A172 (cell line): Measurements from ENCODE around the gene ZDHHC9. TPM values are rescaled to one million over a fixed set of nuclear protein-coding genes. Genes with fewer than 3 reads are reported as not detected.

Experiments
- DNase-seq: peaks from one replicate; pipeline ENCODE4 v3.0.0-alpha.2; 2015; ENCODE audit warnings: low spot score
- total RNA-seq: library from RNA; depleted of rRNA; stranded (reverse); fragments of >200 nt; shearing (Covaris generic); gene quantifications from 2 replicates; pipeline ENCODE4 v1.2.3, GENCODE V29; 2014

The ZDHHC9 gene
- total RNA-seq, 1 experiment from 2014 or later: 18.8 TPM

DNA sequence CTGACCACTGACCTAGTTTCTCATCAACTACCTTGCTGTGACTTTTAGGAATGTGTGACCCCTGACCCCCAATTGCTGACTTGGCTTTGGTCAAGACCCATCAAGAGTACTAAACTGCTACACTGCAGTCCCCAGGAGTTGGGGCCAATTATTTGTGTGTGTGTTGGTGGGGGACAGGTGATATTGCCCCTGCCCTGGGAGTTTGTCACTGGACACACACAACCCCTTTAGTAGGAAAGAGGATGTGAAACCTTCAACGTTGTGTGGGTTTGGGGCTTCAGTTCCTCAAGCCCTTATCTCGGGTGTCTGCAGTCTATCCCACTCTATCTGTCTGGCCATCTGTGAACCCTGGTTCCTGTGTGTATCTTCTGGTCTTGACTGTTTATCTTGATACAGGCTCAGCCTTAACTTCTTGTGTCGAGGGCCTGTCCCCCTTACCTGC is 57.5 kb downstream of the ZDHHC9 start:
- no peak for DNase-seq

DNA sequence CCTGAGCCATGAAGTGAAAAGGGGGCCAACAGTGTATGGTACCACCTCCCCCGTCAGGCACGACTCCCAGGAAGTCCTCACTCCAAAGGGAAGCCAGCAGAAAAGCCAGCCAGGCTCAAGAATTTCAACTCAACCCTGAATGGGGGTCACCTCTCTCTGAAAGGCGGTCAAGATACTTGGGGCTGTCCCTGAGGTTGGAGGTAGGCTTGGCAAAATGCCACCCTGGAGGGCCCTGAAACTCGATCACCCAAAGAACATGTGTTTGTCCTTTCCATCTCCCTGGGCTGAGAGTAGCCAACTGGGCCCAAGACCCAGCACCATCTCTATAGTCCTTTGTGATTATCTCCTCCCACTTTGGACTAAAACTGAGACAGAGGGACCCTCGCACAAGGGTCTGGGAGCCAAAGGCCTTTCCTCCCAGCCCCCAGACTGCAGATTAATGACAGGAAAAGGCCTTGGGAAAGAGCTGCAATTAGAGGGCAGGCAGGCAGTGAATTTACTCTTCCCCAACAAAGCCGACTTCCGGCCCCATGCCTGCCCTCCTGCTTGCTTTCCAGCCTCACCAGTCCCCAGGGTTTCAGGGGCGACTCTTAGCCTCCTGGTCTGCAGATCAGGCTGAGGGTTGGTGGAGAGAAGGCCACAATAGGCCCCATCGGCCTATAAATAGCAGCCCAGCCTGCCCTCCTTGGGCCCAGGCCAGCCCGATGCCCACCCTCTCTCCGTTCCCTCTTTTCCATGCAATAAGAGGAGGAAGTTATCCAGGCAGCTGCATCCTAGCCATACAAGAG is 58.3 kb downstream of the ZDHHC9 start:
- DNase-seq: no peak

DNA sequence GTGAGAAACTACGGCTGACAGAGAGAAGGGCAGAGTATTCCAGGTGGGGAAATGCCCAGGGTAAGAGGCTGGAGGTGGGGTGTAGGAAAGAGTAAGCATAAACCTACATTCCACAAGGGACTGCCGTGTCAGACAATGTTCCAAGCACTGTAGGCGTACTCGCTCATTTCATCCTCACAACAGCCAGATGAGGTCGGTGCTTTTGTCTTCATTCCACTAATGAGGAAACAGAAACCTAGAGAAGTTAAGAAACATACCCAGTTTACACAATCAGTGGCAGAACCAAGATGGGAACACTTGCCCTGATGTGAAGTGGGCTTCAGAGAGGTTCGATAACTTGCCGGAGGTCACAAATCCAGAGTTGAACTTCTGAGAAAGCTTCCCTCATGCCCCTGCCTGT is 59.3 kb downstream of the ZDHHC9 start:
- DNase-seq: no peak

DNA sequence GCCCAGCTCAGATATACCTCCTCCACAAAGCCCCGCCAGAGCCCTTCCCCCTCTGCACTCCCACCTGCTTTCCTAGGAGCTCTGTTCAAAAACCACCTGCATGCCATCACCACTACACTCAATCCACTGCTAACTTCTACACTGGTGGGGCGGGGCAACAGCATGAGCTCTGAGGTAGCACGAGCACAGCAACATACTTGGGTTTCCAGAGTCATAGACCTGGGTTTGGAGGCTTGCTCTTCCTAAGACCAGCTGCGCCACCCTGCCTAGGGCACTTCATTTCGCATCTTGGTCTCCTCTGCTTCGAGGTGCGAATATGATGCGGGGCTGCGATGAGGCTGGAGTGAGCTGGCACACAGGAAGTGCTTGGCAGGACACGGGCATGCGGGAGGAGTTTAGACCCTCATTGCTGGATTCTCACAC is 60.4 kb downstream of the ZDHHC9 start:
- DNase-seq: no peak

DNA sequence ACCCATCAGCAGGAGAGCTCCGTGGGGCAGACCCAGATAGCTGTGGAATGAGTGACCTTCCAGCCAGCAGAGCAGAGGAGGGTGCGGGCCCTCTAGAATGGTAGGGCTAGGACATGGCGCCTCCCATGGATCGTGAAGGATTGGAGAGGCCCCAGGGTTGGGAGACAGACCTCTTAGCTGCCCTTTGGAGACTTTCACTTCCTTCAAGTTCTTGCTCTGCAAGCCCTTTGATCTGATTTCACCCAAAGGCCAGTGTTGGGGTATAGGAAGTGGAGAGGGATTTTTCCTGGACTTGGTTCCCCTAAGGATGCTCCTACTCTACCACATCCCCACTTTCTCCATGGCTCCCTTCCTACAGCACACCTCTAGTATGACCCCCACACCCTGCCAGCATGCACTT is 61.0 kb downstream of the ZDHHC9 start:
- DNase-seq: no peak

DNA sequence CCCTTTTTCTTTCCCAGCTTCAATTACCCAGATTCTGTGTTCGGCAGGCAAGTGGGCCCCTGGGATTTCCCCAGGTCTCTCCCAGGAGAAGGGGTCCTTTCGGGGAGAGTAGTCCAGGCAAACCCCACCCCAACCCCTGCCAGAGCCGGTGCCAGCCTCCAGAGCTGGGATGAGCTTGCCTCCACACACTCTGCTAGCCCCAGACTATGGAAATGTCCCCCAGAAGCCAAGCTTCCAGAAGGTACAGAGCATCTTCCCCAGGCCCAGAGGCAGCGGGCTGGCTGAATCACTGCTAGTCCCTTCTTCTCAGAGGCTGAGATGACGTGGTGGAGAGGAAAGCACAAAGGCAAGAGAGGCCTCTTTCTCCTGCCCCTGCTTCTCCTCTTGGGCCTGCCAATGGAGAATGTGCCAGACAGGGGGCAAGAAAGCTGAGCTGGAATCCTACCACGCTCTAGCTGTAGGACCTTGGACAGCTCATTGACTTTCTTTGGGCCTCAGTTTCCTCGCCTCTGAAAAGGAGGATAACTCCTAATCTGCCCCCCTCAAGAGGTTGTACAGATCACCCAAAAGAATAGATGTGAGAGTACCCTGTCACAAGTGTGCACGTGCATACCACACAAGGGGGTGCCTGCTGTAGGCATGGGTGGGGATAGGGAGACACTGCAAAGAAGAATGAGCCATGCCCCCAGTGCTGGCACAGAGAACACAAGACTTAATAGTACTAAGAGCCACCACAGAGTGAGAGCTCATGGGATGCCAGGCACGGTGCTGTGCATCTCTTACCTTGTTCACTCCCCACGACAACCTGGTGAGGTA is 61.8 kb downstream of the ZDHHC9 start:
- no peak for DNase-seq

DNA sequence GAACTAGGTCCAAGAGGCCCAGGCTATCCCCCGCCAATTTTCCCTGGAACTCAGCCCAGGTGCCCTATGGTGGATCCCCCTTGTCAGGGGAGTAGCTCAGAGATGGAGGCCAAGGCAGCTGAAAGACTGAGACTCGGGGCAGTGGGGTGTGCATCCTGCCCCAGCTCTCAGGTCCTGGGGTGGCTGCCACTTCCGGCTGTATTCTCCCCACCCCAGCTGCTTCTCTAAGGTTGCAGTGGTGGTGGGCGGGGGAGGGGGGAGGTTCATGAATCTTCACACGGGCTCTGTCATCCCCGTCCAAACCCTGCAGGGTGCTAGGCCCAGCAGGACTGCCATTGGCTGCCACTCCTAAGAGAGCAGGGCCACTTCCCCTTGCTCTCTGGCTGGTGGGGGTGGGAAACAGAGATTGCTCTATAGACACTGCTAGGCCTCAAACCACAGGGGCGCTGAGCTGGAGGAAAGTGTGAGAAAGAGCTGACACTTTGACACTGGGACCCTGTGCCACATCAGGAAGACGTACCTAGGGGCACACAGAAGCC is 62.5 kb downstream of the ZDHHC9 start:
- no peak for DNase-seq

DNA sequence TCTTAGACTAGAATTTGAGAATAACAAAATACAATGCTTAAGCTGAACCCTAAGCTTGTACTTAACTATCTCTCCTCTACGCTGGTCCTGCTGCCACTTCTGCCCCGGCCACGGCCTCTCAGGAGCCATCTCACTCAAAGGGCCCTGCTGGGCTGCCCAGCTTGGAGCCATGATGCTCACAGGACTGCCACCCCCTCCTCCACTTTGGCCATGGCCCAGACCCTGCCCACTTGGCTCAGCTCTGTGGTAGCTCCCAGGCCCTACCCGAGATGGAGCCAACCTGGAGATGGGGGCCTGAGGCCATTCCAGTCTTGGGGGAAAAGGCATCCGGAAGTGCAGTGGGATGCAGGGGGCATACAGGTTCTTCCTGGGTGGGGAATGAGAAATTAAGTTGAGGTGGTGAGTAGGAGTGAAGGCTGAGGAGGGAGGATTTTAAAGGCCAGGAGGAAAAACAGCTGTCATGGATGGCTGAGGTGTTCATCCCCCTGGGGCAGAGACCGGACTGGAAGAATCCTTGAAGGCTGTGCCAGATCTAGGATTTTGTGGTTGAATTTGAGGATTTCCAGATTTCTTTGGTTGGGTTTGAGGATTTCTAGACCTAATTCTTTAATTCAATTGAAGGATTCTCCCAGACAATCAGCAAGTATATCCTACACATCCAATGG is 63.1 kb downstream of the ZDHHC9 start:
- DNase-seq: no peak

DNA sequence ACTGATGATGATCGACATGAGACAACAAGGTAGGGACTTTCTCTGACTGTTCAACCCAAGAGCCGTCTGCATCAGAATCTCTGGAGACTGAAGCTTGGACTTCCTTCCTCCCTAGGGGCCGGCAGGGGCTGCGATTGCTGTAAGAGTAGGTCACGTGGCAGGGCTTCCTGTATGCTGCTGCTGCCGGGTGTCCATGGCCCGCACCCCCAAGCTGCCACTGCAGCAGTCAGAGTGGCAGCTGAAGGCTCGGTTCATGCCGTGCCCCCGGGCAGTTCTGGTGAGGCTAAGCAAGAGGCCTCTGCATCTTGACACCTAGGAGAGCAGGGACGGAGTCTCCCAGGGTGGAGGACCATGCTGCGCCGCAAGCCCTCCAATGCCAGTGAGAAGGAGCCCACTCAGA is 63.9 kb downstream of the ZDHHC9 start, which contains the start of gene SASH3:
Gene SASH3, plus strand, starts transcription at position 203 of the 400 bp plus-strand sequence. Its CDS starts 149 bp downstream, at position 352.
- no peak for DNase-seq

DNA sequence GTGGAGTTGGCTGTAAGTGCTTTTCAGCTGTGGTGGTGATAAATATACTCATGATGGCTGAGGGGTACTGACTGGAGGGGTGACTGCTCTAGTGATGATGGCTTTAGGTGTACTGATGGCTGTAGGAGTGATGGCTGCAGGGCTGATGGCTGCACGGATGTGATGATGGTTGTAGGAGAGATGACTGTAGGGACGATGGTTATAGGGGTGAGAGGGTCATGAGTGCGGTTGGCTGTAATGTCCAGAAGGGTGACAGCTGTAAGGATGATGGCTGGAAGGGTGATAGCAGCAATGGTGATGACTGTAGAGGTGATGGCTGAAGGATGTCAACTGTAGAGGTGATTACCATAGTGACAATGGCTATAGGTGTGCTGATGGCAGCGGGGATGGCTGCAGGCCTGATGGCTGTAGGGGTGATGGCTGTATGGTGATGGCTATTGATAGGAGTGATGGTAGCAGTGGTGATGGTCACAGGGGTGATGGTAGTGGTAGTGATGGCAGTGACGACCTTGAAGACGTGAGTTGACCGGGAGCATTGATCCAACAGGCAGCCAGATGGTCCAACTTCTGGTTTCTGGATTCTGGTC is 64.5 kb downstream of the ZDHHC9 start:
- DNase-seq: no peak

DNA sequence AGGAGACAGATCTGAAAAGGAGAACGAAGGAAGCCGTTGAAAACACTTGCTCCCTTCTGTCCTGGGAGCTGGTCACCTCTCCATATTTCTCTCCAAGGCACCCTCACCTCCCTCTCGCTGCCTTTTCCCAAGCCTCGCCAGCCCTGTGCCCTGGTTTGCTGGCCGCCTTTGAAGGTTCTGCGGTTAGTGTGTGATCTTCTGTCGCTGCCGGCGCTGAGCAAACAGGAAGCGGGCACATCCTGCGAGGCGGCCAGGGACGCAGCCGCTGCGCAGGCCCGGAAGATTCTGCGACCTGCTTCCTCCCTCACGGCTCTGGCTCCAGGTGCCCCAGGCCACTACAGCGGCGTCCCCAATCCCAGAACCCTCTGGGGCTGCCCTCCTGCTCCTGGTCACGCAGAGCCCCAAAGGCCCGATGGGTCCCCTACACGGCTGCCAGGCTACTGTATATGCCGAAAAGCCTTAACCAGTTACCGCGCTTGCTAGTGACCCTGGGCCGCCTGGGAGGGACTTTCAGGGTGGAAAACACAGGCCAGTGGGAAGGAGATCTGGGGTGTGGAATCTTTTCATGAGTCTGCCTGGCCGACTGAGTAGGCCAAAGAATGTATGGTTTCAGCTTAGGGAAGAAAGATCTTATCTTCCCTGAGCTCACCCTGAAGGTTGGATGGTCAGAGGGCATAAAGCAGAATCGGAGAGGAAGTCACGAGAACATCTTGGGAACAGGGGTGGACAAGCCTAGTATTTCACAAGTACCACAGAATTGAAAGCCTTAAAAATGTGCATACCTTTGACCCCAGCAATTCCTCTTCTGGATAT is 66.3 kb downstream of the ZDHHC9 start:
- no peak for DNase-seq

DNA sequence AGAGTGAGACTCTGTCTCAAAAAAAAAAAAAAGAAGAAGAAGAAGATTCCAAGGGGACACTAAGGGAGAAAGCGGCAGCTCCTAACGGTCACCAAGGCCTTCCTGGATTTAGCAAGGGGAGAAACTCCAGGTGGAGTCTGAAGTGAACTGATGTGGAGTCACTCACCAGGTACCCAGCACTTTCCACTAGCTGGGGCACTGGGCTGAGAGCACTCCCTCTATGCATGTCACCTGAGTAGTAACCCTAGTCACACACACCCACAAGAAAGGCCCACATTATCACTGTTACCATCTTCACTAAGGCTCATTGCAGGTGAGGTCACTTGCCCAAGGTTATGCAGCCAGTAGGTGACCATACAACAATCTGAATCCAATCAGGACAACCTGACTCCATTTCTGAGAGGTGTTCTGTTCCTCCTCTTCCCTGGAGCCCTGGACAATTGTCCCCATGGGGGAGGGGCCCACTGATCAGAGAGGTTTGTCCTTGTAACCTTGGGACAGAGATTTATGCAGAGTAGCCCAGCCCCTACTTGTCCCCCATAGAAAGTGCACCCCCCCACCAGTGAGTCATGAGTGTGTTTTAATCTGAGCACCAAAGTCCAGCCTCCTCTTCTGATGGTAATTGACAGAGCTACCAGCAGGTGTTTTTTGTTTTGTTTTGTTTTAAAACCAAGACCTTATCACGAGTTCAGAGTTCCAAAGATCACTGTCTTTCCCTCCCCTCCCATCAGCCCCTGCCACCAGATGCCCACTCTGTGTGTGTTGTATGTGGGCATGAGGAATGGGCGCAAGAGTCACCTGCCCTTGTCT is 69.8 kb downstream of the ZDHHC9 start:
- no peak for DNase-seq

DNA sequence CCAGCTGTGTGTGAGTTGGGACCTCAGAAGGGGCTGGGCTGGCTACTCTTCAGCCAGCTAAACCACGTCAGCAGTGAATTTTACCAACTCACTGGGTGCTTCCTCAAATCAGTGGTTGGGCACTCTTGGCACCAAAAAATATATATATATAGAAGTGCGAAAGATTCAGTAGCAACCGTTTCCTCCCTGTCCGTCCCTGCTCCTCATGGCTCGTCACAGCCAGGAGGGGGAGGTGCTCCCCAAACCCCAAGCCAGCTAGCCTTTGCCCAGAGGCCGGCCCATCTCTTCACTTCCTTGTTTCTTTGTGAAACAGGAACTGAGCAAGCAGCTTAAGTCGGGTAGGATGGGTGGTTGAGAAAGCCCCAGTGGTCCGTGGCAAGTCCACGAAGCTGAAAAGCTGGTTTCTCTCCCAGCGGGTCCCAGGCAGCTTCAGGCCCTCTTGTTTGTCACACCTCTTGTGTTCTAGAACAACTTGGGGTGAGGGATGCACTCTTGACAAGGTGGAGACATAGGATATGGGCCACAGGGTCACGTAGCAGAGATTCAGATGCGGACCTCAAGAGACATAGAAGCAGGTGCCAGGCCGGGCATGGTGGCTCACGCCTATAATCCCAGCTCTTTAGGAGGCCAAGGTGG is 70.8 kb downstream of the ZDHHC9 start:
- DNase-seq: no peak

DNA sequence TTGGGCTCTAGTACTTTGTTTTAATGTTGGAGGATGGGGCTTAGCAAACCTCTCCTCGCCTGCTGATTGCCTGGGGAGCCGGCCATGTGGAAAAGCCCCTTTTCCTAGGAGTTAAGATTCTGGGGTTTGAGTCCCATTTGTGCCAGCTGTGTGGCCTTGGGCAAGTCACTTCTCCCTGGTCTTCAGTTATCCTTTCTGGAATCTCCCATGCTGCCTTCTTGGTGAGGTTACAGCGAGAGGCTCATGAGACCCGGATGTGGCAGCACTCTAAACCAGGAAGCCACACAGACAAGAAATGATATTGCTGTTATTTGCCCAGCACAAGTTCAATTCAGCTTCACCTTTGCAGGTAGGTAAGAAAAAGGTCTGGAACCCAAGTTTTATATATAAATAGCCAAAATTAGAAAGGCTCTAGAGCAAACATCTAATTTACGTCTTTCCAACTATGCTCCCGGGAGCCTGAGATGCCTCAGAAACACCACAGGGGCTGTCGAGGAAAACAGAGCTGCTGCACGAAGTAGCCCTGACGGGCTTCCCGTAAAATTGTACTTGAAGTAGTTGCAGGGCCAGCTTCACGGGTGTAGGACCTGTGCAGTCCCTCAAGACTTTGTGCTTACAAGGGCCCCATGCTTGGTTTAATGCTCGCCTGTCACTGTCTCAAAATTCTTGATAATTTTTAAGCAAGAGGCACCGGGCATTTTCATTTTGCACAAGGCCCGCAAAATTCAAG is 72.3 kb downstream of the ZDHHC9 start:
- DNase-seq: no peak

DNA sequence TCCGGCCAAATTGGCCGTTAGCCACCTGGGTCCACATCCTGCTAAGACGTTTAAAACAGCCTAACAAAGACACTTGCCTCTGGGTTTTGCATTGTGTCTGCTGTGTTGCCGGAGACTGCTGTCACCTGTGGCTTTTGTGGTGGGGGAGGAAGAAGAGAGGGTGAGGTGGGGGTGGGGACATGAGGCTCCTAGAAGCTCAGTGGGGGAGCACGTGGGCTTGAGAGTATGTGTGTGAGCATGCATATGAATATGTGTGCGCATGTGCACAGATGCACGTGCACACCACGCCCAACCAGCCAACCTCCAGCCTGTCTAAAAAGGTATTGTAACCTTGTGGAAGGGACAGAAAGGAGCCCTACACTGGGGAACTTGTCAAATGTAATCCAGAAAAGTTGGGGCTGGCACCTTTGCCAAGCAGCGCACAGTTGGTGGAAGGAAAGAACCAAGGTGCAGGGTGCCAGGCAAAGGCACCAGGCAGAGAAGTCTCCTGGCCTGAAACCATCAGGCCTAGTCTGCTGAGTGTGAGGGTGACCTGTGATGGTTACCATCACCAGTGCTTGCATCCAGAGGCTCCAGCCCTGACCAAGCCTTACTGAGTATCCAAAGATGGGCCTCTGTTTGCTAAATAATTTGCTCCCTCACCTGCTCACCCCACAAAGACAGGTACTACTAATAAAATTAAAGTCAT is 74.1 kb downstream of the ZDHHC9 start:
- no peak for DNase-seq

DNA sequence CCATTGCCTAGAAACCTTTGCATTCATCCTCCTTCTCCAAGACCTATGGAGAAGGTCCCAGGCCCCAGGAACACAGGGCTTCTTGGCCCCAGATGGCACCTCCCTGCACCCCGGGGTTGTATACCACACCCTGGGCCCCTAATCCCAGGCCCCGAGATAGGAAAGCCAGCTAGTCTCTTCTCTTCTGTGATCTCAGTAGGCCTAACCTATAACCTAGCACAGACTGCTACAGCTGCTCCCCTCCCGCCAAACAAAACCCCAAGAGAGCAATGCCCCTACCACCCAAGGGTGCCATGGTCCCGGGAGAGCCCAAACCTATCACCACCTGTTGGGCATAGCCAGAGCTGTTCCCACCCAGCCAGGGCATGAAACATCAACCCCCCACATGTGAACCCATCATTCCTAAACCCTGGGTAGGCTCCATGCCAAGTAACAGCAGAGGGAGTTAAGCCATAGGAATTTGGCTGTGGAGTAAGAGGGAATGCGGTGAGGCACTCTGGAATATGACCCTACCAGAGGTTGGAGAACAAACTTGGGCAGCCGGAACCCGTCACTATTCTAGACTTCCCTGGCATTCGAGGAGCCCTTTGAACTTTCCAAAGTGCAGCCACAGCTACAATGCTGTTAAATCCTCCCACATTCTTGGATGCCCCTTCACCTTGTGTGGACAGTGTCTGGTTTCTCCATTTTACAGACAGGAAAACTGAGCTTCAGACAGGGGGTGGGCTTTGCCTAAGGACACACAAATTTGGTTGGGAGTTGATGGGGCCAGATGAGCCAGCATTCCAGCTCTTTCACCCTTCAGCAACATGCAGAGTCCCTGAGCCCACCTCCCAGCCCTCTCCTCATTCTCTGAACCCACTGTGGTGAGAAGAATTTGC is 74.9 kb downstream of the ZDHHC9 start:
- no peak for DNase-seq

DNA sequence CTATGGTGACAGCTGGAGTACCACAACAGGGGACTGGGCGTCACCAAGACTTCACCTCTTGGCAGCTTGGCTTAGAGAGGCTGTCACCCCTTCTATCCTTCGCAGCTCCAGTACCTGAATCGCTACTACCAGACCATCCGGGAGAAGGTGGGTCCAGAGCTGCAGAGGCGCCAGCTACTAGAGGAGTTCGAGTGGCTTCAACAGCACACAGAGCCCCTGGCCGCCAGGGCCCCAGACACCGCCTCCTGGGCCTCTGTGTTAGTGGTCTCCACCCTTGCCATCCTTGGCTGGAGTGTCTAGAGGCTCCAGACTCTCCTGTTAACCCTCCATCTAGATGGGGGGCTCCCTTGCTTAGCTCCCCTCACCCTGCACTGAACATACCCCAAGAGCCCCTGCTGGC is 75.5 kb downstream of the ZDHHC9 start:
- no peak for DNase-seq
